ENCODE data around the gene APOL5.
"Not testable (repeated sequence)": the region's sequence is repeated elsewhere in the genome, so short reads cannot be mapped to it uniquely, and the experiment has no call there.

Gene APOL5

GRCh38 chr22:35685731-35686130 lies 31.9 kb upstream of the APOL5 start:
- H3K4me1 ChIP-seq (ENCODE audit: control insufficient read depth, insufficient read depth, low read length) = no peaks in the 10 kb centered on the region
- no peak overlapping the region for H3K27ac ChIP-seq (ENCODE audit: low read length)
- H3K27me3 ChIP-seq (ENCODE audit: control insufficient read depth in 1 of 2, insufficient read depth in 2 of 2, low read length in 2 of 2) = no peaks in the 10 kb centered on the region
- no peak overlapping the region for H3K9ac ChIP-seq (ENCODE audit: low read length in 2 of 2)
- no peaks in the 10 kb centered on the region for H3K36me3 ChIP-seq (ENCODE audit: control insufficient read depth in 2 of 2, insufficient read depth in 2 of 2, low read length in 2 of 2)
- H3K9me3 ChIP-seq (ENCODE audit: control insufficient read depth in 2 of 2, low read length in 2 of 2) = peaks cover 0 to 2% of the 10 kb centered on the region in 2 donors
- no peak overlapping the region for H3K4me3 ChIP-seq (ENCODE audit: low read length in 2 of 2)

- H3K4me3 ChIP-seq (ENCODE audit: low read length in 2 of 2) = no peak overlapping the region
- H3K9me3 ChIP-seq (ENCODE audit: control insufficient read depth in 2 of 2, low read length in 2 of 2) = peaks cover 0 to 2% of the 10 kb centered on the region in 2 donors
- no peak overlapping the region for H3K27ac ChIP-seq (ENCODE audit: low read length)
- no peaks in the 10 kb centered on the region for H3K4me1 ChIP-seq (ENCODE audit: control insufficient read depth, insufficient read depth, low read length)
- no peaks in the 10 kb centered on the region for H3K36me3 ChIP-seq (ENCODE audit: control insufficient read depth in 2 of 2, insufficient read depth in 2 of 2, low read length in 2 of 2)
- H3K9ac ChIP-seq (ENCODE audit: low read length in 2 of 2) = no peak overlapping the region
- H3K27me3 ChIP-seq (ENCODE audit: control insufficient read depth in 1 of 2, insufficient read depth in 2 of 2, low read length in 2 of 2) = no peaks in the 10 kb centered on the region
These were observed 31.4 kb upstream of the APOL5 start for GRCh38 chr22:35686298-35686697.

GRCh38 chr22:35687461-35687860 lies 30.2 kb upstream of the APOL5 start:
- no peak overlapping the region for H3K27ac ChIP-seq (ENCODE audit: low read length)
- no peaks in the 10 kb centered on the region for H3K36me3 ChIP-seq (ENCODE audit: control insufficient read depth in 2 of 2, insufficient read depth in 2 of 2, low read length in 2 of 2)
- peaks cover 0 to 2% of the 10 kb centered on the region in 2 donors for H3K9me3 ChIP-seq (ENCODE audit: control insufficient read depth in 2 of 2, low read length in 2 of 2)
- H3K9ac ChIP-seq (ENCODE audit: low read length in 2 of 2) = no peak overlapping the region
- H3K4me1 ChIP-seq (ENCODE audit: control insufficient read depth, insufficient read depth, low read length) = no peaks in the 10 kb centered on the region
- H3K4me3 ChIP-seq (ENCODE audit: low read length in 2 of 2) = no peak overlapping the region
- no peaks in the 10 kb centered on the region for H3K27me3 ChIP-seq (ENCODE audit: control insufficient read depth in 1 of 2, insufficient read depth in 2 of 2, low read length in 2 of 2)

- Histone ChIP-seq H3K27ac (ENCODE audit: low read length) (no peak overlapping the region), H3K4me3 (ENCODE audit: low read length in 2 of 2) (no peak overlapping the region), H3K9me3 (ENCODE audit: control insufficient read depth in 2 of 2, low read length in 2 of 2) (peaks cover 0 to 2% of the 10 kb centered on the region in 2 donors)
These were observed 28.6 kb upstream of the APOL5 start for GRCh38 chr22:35688913-35689675.

GRCh38 chr22:35690001-35690400 lies 27.7 kb upstream of the APOL5 start:
- no peaks in the 10 kb centered on the region for H3K27me3 ChIP-seq (ENCODE audit: control insufficient read depth in 1 of 2, insufficient read depth in 2 of 2, low read length in 2 of 2)
- no peaks in the 10 kb centered on the region for H3K36me3 ChIP-seq (ENCODE audit: control insufficient read depth in 2 of 2, insufficient read depth in 2 of 2, low read length in 2 of 2)
- H3K9ac ChIP-seq (ENCODE audit: low read length in 2 of 2) = no peak overlapping the region
- peaks cover 0 to 2% of the 10 kb centered on the region in 2 donors for H3K9me3 ChIP-seq (ENCODE audit: control insufficient read depth in 2 of 2, low read length in 2 of 2)
- no peak overlapping the region for H3K27ac ChIP-seq (ENCODE audit: low read length)
- H3K4me1 ChIP-seq (ENCODE audit: control insufficient read depth, insufficient read depth, low read length) = no peaks in the 10 kb centered on the region
- H3K4me3 ChIP-seq (ENCODE audit: low read length in 2 of 2) = no peak overlapping the region

More at GRCh38 chr22:35688913-35689675, 28.6 kb upstream of the APOL5 start:
- no peaks in the 10 kb centered on the region for H3K36me3 ChIP-seq (ENCODE audit: control insufficient read depth in 2 of 2, insufficient read depth in 2 of 2, low read length in 2 of 2)
- no peaks in the 10 kb centered on the region for H3K4me1 ChIP-seq (ENCODE audit: control insufficient read depth, insufficient read depth, low read length)
- H3K9ac ChIP-seq (ENCODE audit: low read length in 2 of 2) = no peak overlapping the region
- H3K27me3 ChIP-seq (ENCODE audit: control insufficient read depth in 1 of 2, insufficient read depth in 2 of 2, low read length in 2 of 2) = no peaks in the 10 kb centered on the region

- Histone ChIP-seq H3K4me1 (ENCODE audit: control insufficient read depth, insufficient read depth, low read length) (no peaks in the 10 kb centered on the region), H3K9ac (ENCODE audit: low read length in 2 of 2) (no peak overlapping the region), H3K27ac (ENCODE audit: low read length) (no peak overlapping the region), H3K4me3 (ENCODE audit: low read length in 2 of 2) (no peak overlapping the region), H3K36me3 (ENCODE audit: control insufficient read depth in 2 of 2, insufficient read depth in 2 of 2, low read length in 2 of 2) (no peaks in the 10 kb centered on the region), H3K27me3 (ENCODE audit: control insufficient read depth in 1 of 2, insufficient read depth in 2 of 2, low read length in 2 of 2) (no peaks in the 10 kb centered on the region), H3K9me3 (ENCODE audit: control insufficient read depth in 2 of 2, low read length in 2 of 2) (no peaks in the 10 kb centered on the region)
These were observed 22.5 kb upstream of the APOL5 start for GRCh38 chr22:35695202-35695601.

- Histone ChIP-seq H3K9ac (ENCODE audit: low read length in 2 of 2) (no peak overlapping the region), H3K4me1 (ENCODE audit: control insufficient read depth, insufficient read depth, low read length) (no peaks in the 10 kb centered on the region), H3K9me3 (ENCODE audit: control insufficient read depth in 2 of 2, low read length in 2 of 2) (no peaks in the 10 kb centered on the region), H3K27me3 (ENCODE audit: control insufficient read depth in 1 of 2, insufficient read depth in 2 of 2, low read length in 2 of 2) (no peaks in the 10 kb centered on the region), H3K36me3 (ENCODE audit: control insufficient read depth in 2 of 2, insufficient read depth in 2 of 2, low read length in 2 of 2) (no peaks in the 10 kb centered on the region), H3K4me3 (ENCODE audit: low read length in 2 of 2) (no peak overlapping the region), H3K27ac (ENCODE audit: low read length) (no peak overlapping the region)
These were observed 20.5 kb upstream of the APOL5 start for GRCh38 chr22:35697142-35697541.

- not testable (repeated sequence) for H3K27ac ChIP-seq (ENCODE audit: low read length); H3K36me3 ChIP-seq (ENCODE audit: control insufficient read depth in 2 of 2, insufficient read depth in 2 of 2, low read length in 2 of 2); H3K9ac ChIP-seq (ENCODE audit: low read length in 2 of 2); H3K4me1 ChIP-seq (ENCODE audit: control insufficient read depth, insufficient read depth, low read length); H3K27me3 ChIP-seq (ENCODE audit: control insufficient read depth in 1 of 2, insufficient read depth in 2 of 2, low read length in 2 of 2); H3K4me3 ChIP-seq (ENCODE audit: low read length in 2 of 2); H3K9me3 ChIP-seq (ENCODE audit: control insufficient read depth in 2 of 2, low read length in 2 of 2)
These were observed 17.8 kb upstream of the APOL5 start for GRCh38 chr22:35699852-35700251.

GRCh38 chr22:35703861-35704584 lies 13.6 kb upstream of the APOL5 start:
- Histone ChIP-seq H3K4me1 (ENCODE audit: control insufficient read depth, insufficient read depth, low read length) (no peaks in the 10 kb centered on the region), H3K9me3 (ENCODE audit: control insufficient read depth in 2 of 2, low read length in 2 of 2) (no peaks in the 10 kb centered on the region), H3K27me3 (ENCODE audit: control insufficient read depth in 1 of 2, insufficient read depth in 2 of 2, low read length in 2 of 2) (no peaks in the 10 kb centered on the region), H3K36me3 (ENCODE audit: control insufficient read depth in 2 of 2, insufficient read depth in 2 of 2, low read length in 2 of 2) (no peaks in the 10 kb centered on the region), H3K27ac (ENCODE audit: low read length) (no peak overlapping the region), H3K9ac (ENCODE audit: low read length in 2 of 2) (no peak overlapping the region), H3K4me3 (ENCODE audit: low read length in 2 of 2) (no peak overlapping the region)

- H3K9ac ChIP-seq (ENCODE audit: low read length in 2 of 2) = no peak overlapping the region
- H3K4me3 ChIP-seq (ENCODE audit: low read length in 2 of 2) = no peak overlapping the region
- no peaks in the 10 kb centered on the region for H3K9me3 ChIP-seq (ENCODE audit: control insufficient read depth in 2 of 2, low read length in 2 of 2)
- H3K36me3 ChIP-seq (ENCODE audit: control insufficient read depth in 2 of 2, insufficient read depth in 2 of 2, low read length in 2 of 2) = no peaks in the 10 kb centered on the region
- H3K27ac ChIP-seq (ENCODE audit: low read length) = no peak overlapping the region
- no peaks in the 10 kb centered on the region for H3K27me3 ChIP-seq (ENCODE audit: control insufficient read depth in 1 of 2, insufficient read depth in 2 of 2, low read length in 2 of 2)
- H3K4me1 ChIP-seq (ENCODE audit: control insufficient read depth, insufficient read depth, low read length) = no peaks in the 10 kb centered on the region
These were observed 12.5 kb upstream of the APOL5 start for GRCh38 chr22:35705141-35705540.

- Histone ChIP-seq H3K9ac (ENCODE audit: low read length in 2 of 2) (no peak overlapping the region), H3K36me3 (ENCODE audit: control insufficient read depth in 2 of 2, insufficient read depth in 2 of 2, low read length in 2 of 2) (no peaks in the 10 kb centered on the region), H3K9me3 (ENCODE audit: control insufficient read depth in 2 of 2, low read length in 2 of 2) (peaks cover 0 to 4% of the 10 kb centered on the region in 2 donors), H3K4me1 (ENCODE audit: control insufficient read depth, insufficient read depth, low read length) (no peaks in the 10 kb centered on the region), H3K27ac (ENCODE audit: low read length) (no peak overlapping the region), H3K27me3 (ENCODE audit: control insufficient read depth in 1 of 2, insufficient read depth in 2 of 2, low read length in 2 of 2) (no peaks in the 10 kb centered on the region), H3K4me3 (ENCODE audit: low read length in 2 of 2) (no peak overlapping the region)
These were observed 9.2 kb upstream of the APOL5 start for GRCh38 chr22:35708453-35708852.
